Liver (tissue), 9 donors: Measurements from ENCODE around the gene AKNA. TPM values are rescaled to one million over a fixed set of nuclear protein-coding genes. Genes with fewer than 3 reads are reported as not detected.

Experiments used
- DNase-seq: peaks from one replicate; pipeline ENCODE4 v3.0.0-alpha.2; 2017; ENCODE audit warnings: low spot score
- H3K27ac ChIP-seq, 2 donors: one replicate each; pipeline ENCODE4 v1.7.0; 2013; ENCODE audit warnings: inconsistent platforms in 2 of 2, low read length in 2 of 2, control low read depth in 1 of 2, low read depth in 1 of 2, mild to moderate bottlenecking in 1 of 2
- H3K27me3 ChIP-seq, 4 donors: one replicate each; pipeline versions ENCODE4 v1.6.1 to v1.7.0; 2013; ENCODE audit warnings: low read length in 3 of 4, inconsistent platforms in 1 of 4, mild to moderate bottlenecking in 1 of 4, moderate library complexity in 1 of 4; ENCODE audit not compliant: control insufficient read depth in 4 of 4, insufficient read depth in 4 of 4
- H3K36me3 ChIP-seq, 4 donors: one replicate each; pipeline versions ENCODE4 v1.6.1 to v1.7.0; 2013; ENCODE audit warnings: low read length in 3 of 4, mild to moderate bottlenecking in 3 of 4, low read depth in 1 of 4, moderate library complexity in 1 of 4; ENCODE audit not compliant: control insufficient read depth in 4 of 4, insufficient read depth in 3 of 4
- H3K4me1 ChIP-seq, 4 donors: one replicate each; pipeline versions ENCODE4 v1.6.1 to v1.7.0; 2013; ENCODE audit warnings: low read length in 3 of 4, mild to moderate bottlenecking in 3 of 4, moderate library complexity in 1 of 4; ENCODE audit not compliant: control insufficient read depth in 4 of 4, insufficient read depth in 4 of 4
- H3K4me3 ChIP-seq, 3 donors: one replicate each; pipeline versions ENCODE4 v1.6.1 to v1.7.0; 2013; ENCODE audit warnings: low read length in 3 of 3, control low read depth in 1 of 3, low read depth in 1 of 3, mild to moderate bottlenecking in 1 of 3
- H3K9ac ChIP-seq, 2 donors: one replicate each; pipeline ENCODE4 v1.7.0; 2013; ENCODE audit warnings: low read length in 2 of 2, mild to moderate bottlenecking in 2 of 2, moderate library complexity in 2 of 2, control low read depth in 1 of 2, low read depth in 1 of 2
- H3K9me3 ChIP-seq, 4 donors: one replicate each; pipeline versions ENCODE4 v1.6.1 to v1.7.0; 2013; ENCODE audit warnings: low read length in 3 of 4; ENCODE audit not compliant: control insufficient read depth in 4 of 4
- ATF3 ChIP-seq: IDR thresholded peaks from 2 replicates; pipeline ENCODE4 v1.6.1; 2016; ENCODE audit warnings: antibody characterized with exemption
- CTCF ChIP-seq: fragments of 150-350 bp; IDR thresholded peaks from 2 replicates; pipeline ENCODE4 v1.5.1; 2017; ENCODE audit warnings: improper control_type of control experiment, low read depth, low read length; ENCODE audit not compliant: missing input control
- EGR1 ChIP-seq, 2 donors: IDR thresholded peaks; 2 replicates each; pipeline ENCODE4 v1.6.1; 2016 to 2018; ENCODE audit warnings: antibody characterized with exemption in 2 of 2, low read depth in 2 of 2
- FOXA1 ChIP-seq: IDR thresholded peaks from 2 replicates; pipeline ENCODE4 v1.6.1; 2016; ENCODE audit warnings: antibody characterized with exemption
- FOXA2 ChIP-seq: IDR thresholded peaks from 2 replicates; pipeline ENCODE4 v1.6.1; 2016; ENCODE audit warnings: antibody characterized with exemption
- GABPA ChIP-seq, 2 donors: IDR thresholded peaks in 1 of 2; conservative IDR thresholded peaks in 1 of 2; 2 replicates each; pipeline ENCODE4 v1.6.1; 2016; ENCODE audit warnings: antibody characterized with exemption in 2 of 2, mild to moderate bottlenecking in 1 of 2, moderate library complexity in 1 of 2
- HNF4A ChIP-seq, 2 donors: conservative IDR thresholded peaks; 2 replicates each; pipeline ENCODE4 v1.6.1; 2016; ENCODE audit warnings: antibody characterized with exemption in 2 of 2, mild to moderate bottlenecking in 2 of 2
- HNF4G ChIP-seq: IDR thresholded peaks from 2 replicates; pipeline ENCODE4 v1.6.1; 2016; ENCODE audit warnings: antibody characterized with exemption
- JUND ChIP-seq, 2 donors: IDR thresholded peaks; 2 replicates each; pipeline ENCODE4 v1.6.1; 2016; ENCODE audit warnings: antibody characterized with exemption in 2 of 2
- NR2F2 ChIP-seq: IDR thresholded peaks from 2 replicates; pipeline ENCODE4 v1.6.1; 2016; ENCODE audit warnings: antibody characterized with exemption
- RAD21 ChIP-seq, 2 donors: IDR thresholded peaks; 2 replicates each; pipeline ENCODE4 v1.6.1; 2016; ENCODE audit warnings: antibody characterized with exemption in 2 of 2, mild to moderate bottlenecking in 2 of 2
- RXRA ChIP-seq, 2 donors: IDR thresholded peaks; 2 replicates each; pipeline ENCODE4 v1.6.1; 2017 to 2018; ENCODE audit warnings: antibody characterized with exemption in 2 of 2, mild to moderate bottlenecking in 1 of 2
- TAF1 ChIP-seq: conservative IDR thresholded peaks from 2 replicates; pipeline ENCODE4 v1.6.1; 2016; ENCODE audit warnings: antibody characterized with exemption, mild to moderate bottlenecking
- YY1 ChIP-seq: IDR thresholded peaks from 2 replicates; pipeline ENCODE4 v1.6.1; 2016; ENCODE audit warnings: antibody characterized with exemption, mild to moderate bottlenecking
- ZBTB33 ChIP-seq: IDR thresholded peaks from 2 replicates; pipeline ENCODE4 v1.6.1; 2016; ENCODE audit warnings: antibody characterized with exemption
- WGBS: extraction: QIAGEN DNeasy Blood & Tissue Kit; methylation state at CpG from one replicate; pipeline ENCODE4 v1.1.7; 2013; 5-methylcytosine and 5-hydroxymethylcytosine counted together
- polyA plus RNA-seq, 2 donors: library from polyadenylated mRNA; stranded (reverse) in 1 of 2; unstranded in 1 of 2; fragments of 200-250 nt in 1 of 2; fragments of >200 nt in 1 of 2; fragmentation: Nextera tagmentation in 1 of 2; extraction: Ambion mirVana in 1 of 2; gene quantifications; one replicate each; pipeline versions ENCODE4 v1.2.1 to v1.2.3, GENCODE V29; 2013 to 2015
- total RNA-seq, 2 donors: library from RNA; depleted of rRNA; stranded (reverse); fragments of >200 nt; gene quantifications; one replicate each; pipeline ENCODE4 v1.2.3, GENCODE V29; 2014
- TF ChIP-seq, protein P1 (sequence below): IDR thresholded peaks from 2 replicates; pipeline ENCODE4 v1.6.1; 2016; ENCODE audit warnings: antibody characterized with exemption, mild to moderate bottlenecking
- donor health status: healthy.
- donor health status: healthy.
- donor health status: healthy.
- donor health status: healthy.
- donor health status: healthy.

Gene AKNA
- total and polyA plus RNA-seq, 4 donors: 4.2 to 31.7 (median 6.9) TPM

DNA sequence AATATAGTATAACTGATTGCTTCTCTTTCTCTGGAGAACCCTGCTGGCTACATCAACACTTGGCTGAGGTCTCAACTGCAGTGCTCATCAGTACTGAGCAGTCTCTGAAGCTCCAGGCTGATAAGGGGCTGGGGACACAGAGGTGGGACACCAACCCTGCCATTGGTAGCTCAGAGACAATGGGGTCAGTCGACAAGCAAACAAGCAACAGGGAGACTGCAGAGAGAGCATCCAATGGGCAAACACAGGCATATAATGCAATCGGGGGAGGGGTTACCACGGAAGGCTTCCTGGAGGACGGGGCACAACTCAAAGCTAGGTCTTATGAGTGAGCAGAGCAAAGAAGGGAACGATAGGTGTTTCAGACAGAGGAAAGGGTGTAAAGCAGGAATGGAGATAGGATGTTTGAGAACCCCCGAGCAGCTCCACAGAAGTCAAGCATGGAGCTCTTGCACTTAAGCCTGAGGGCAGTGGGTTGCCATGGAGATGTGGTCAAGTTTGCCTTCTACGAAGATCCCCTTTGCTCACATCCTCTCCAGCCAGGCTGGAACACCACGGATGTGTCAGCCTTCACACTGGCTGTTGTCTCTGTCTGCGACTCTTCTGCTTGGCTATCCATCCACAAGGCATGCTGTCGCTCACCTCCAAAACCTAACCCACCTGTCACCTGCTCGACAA, 21.5 kb upstream of the AKNA start:
- Histone ChIP-seq H3K9ac (no peak overlapping the region), H3K36me3 (no peaks in the 10 kb centered on the region), H3K9me3 (no peaks in the 10 kb centered on the region), H3K27me3 (no peaks in the 10 kb centered on the region), H3K27ac (no peak overlapping the region), H3K4me3 (no peak overlapping the region), H3K4me1 (peaks cover 0 to 4% (median 0%) of the 10 kb centered on the region in 4 donors)
- TF ChIP-seq YY1 (no peak), TAF1 (no peak), JUND (IDR thresholded peaks at IDR 0.05) (no peak), ATF3 (no peak), EGR1 (IDR thresholded peaks at IDR 0.05; ENCODE audit: low read depth in 2 of 2) (no peak), FOXA2 (no peak), HNF4G (no peak), GABPA (IDR thresholded peaks at IDR 0.05 in 1 of 2, conservative IDR thresholded peaks at IDR 0.05 in 1 of 2) (no peak), NR2F2 (no peak)
- TF ChIP-seq, protein P1, sequence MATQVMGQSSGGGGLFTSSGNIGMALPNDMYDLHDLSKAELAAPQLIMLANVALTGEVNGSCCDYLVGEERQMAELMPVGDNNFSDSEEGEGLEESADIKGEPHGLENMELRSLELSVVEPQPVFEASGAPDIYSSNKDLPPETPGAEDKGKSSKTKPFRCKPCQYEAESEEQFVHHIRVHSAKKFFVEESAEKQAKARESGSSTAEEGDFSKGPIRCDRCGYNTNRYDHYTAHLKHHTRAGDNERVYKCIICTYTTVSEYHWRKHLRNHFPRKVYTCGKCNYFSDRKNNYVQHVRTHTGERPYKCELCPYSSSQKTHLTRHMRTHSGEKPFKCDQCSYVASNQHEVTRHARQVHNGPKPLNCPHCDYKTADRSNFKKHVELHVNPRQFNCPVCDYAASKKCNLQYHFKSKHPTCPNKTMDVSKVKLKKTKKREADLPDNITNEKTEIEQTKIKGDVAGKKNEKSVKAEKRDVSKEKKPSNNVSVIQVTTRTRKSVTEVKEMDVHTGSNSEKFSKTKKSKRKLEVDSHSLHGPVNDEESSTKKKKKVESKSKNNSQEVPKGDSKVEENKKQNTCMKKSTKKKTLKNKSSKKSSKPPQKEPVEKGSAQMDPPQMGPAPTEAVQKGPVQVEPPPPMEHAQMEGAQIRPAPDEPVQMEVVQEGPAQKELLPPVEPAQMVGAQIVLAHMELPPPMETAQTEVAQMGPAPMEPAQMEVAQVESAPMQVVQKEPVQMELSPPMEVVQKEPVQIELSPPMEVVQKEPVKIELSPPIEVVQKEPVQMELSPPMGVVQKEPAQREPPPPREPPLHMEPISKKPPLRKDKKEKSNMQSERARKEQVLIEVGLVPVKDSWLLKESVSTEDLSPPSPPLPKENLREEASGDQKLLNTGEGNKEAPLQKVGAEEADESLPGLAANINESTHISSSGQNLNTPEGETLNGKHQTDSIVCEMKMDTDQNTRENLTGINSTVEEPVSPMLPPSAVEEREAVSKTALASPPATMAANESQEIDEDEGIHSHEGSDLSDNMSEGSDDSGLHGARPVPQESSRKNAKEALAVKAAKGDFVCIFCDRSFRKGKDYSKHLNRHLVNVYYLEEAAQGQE: no peak
- 74% methylated on average over 11 of the region's 11 CpGs for WGBS
- no peak for DNase-seq

- Histone ChIP-seq H3K36me3 (no peaks in the 10 kb centered on the region), H3K4me1 (peaks cover 0 to 4% (median 0%) of the 10 kb centered on the region in 4 donors), H3K27me3 (no peaks in the 10 kb centered on the region), H3K27ac (no peak overlapping the region), H3K4me3 (no peak overlapping the region), H3K9me3 (no peaks in the 10 kb centered on the region), H3K9ac (no peak overlapping the region)
- WGBS: 90% methylated on average over 7 of the region's 7 CpGs
- DNase-seq: no peak
- TF ChIP-seq FOXA1: no peak
- no peak for TF ChIP-seq GABPA (IDR thresholded peaks at IDR 0.05 in 1 of 2, conservative IDR thresholded peaks at IDR 0.05 in 1 of 2)
- TF ChIP-seq RXRA (IDR thresholded peaks at IDR 0.05): no peak
- no peak for TF ChIP-seq ZBTB33
Measured at GRCh38 chr9:114408645-114409044, 20.9 kb upstream of the AKNA start.

GRCh38 chr9:114407889-114408288, 20.1 kb upstream of the AKNA start:
- no peak overlapping the region for H3K9ac ChIP-seq
- H3K27me3 ChIP-seq: no peaks in the 10 kb centered on the region
- no peak overlapping the region for H3K4me3 ChIP-seq
- H3K9me3 ChIP-seq: no peaks in the 10 kb centered on the region
- H3K27ac ChIP-seq: no peak overlapping the region
- DNase-seq: no peak
- peaks cover 0 to 4% (median 0%) of the 10 kb centered on the region in 4 donors for H3K4me1 ChIP-seq
- H3K36me3 ChIP-seq: no peaks in the 10 kb centered on the region
- 82% methylated on average over 5 of the region's 5 CpGs for WGBS
- TF ChIP-seq TAF1 (no peak), EGR1 (IDR thresholded peaks at IDR 0.05; ENCODE audit: low read depth in 2 of 2) (no peak), RAD21 (IDR thresholded peaks at IDR 0.05) (no peak), YY1 (no peak), CTCF (no peak), JUND (IDR thresholded peaks at IDR 0.05) (no peak), FOXA2 (no peak), HNF4A (conservative IDR thresholded peaks at IDR 0.05) (no peak)
- TF ChIP-seq, protein P1: no peak
